ENCODE results near the gene MARVELD2.

DNA sequence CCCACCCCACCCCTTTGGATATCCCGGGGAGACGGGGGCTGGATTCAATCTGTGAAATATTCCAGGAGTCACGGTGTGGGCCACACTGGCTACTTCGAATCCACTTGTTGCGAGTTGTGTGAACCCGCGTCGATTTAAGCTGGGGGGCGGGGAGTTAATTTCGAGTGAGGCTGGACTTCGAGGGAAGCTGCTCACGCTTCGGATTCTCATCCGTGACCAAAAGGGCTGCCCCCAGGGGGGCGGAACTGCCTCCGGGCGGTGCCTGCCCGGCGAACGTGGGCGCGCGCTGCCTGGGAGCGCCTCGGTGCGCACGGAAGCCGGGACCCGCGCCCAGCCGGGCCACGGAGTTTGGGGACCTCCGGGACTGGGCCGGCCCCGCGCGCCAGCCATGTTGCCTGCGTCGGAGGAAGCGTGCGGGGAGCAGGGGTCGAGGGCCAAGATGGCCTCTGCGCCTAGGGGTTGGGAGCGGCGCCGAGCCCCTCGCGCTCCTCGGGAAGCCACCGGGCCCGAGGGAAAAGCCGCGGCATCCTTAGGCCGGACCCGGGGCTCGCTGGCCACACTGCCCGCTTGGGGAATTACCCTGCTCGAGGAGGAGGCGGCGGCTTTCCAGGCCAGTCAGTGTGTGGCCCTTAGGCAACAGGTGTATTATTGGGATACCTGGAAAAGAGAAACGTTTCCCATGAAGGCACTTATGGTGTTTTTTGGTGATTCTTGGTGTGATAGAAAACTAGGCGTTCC is 78.6 kb downstream of the MARVELD2 start:
- TF ChIP-seq, protein P1, sequence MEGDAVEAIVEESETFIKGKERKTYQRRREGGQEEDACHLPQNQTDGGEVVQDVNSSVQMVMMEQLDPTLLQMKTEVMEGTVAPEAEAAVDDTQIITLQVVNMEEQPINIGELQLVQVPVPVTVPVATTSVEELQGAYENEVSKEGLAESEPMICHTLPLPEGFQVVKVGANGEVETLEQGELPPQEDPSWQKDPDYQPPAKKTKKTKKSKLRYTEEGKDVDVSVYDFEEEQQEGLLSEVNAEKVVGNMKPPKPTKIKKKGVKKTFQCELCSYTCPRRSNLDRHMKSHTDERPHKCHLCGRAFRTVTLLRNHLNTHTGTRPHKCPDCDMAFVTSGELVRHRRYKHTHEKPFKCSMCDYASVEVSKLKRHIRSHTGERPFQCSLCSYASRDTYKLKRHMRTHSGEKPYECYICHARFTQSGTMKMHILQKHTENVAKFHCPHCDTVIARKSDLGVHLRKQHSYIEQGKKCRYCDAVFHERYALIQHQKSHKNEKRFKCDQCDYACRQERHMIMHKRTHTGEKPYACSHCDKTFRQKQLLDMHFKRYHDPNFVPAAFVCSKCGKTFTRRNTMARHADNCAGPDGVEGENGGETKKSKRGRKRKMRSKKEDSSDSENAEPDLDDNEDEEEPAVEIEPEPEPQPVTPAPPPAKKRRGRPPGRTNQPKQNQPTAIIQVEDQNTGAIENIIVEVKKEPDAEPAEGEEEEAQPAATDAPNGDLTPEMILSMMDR (IDR thresholded peaks at IDR 0.05 in 8 of 11, conservative IDR thresholded peaks at IDR 0.05 in 3 of 11) = no peak
- TF ChIP-seq POLR2A (IDR thresholded peaks at IDR 0.05) (no peak), POLR2AphosphoS5 (IDR thresholded peaks at IDR 0.05) (no peak)

Measured in spleen (tissue), 7 donors.